NCI-H2227 treated with DMSO at 0.1 percent for 48 hours (cell line): ENCODE measurements around the gene RPL27.
"Not testable (repeated sequence)": the region's sequence is repeated elsewhere in the genome, so short reads cannot be mapped to it uniquely, and the experiment has no call there.

Experiments
- DNase-seq: peaks from one replicate; lab custom pipeline; 2025; lab: John Stamatoyannopoulos, UW

Gene RPL27

DNA sequence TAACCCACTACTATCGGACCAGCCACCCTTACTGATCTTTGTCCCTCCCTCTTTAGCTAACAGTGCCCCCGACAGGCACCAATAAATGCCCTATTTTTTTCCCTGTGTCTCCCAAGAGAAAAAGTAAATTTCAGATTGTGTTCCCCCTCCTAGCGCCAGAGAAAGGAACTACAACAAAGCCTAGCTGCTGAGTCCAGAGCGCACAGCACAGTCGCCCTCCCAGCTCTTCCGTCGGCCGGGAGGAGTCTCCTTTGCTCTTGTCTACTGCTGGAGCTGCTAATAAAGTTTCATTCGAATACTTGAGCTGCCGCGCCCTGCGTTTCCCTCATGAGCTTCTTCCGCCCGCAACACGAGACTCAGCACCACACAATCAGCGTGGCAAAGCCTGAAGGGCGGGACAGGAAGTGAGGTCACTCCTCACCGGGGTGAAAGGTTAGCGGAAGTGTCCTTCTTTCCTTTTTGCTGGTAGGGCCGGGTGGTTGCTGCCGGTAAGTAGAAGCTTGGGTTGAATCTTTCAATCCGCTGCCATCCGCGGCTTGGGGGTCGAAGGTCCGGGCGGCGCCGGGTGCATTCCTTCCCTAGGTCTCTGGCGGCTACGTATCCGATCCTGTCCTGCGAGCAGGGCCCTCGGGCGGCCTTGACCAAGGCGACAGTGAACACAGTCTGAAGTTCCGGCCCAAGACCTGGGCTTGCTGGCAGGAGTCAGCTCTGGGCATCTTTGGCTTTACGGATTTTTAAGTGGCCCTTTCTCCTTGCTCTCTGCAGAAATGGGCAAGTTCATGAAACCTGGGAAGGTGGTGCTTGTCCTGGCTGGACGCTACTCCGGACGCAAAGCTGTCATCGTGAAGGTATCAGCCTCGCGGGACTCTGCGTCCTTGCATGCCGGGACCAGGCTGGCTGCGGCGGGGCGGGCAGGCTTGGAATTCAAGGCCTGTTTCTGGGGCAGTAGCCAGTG lies at the start of gene RPL27:
Gene RPL27, plus strand, starts transcription at position 436 of the 955 bp plus-strand sequence. Its CDS starts 332 bp downstream, at position 768.
- DNase-seq: peak; percentile 99

DNA sequence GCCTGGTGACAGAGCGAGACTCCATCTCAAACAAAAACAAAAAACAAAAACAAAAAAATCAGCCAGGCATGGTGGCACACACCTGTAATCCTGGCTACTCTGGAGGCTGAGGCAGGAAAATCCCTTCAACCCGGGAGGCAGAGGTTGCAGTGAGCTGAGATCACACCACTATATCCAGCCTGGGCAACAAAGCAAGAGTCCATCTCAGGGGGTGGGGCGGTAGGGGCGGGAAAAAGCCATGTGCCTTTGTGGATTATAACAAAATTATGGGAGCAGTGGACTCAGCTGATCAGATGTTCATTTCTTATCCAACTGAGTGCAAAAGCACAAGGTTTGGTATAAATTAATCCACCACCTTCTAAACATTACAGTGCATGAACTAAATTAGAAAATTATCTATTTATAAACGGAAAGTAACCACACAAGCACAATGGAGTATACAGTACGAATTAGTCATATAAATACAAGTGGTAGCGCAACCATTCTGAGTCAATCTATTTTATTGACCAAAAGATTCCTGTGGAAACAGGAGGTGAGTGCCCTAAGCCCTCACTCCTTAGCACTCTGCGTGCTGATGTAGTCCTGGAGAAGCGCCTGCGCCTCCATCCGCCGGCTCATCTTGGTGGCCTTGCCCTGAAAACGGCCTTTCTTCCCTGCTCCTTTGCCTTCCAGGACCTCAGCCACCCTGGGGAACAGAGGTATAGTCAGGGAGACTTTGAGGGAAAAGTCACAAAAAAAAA lies 48.0 kb upstream of the RPL27 start:
- no peak for DNase-seq

DNA sequence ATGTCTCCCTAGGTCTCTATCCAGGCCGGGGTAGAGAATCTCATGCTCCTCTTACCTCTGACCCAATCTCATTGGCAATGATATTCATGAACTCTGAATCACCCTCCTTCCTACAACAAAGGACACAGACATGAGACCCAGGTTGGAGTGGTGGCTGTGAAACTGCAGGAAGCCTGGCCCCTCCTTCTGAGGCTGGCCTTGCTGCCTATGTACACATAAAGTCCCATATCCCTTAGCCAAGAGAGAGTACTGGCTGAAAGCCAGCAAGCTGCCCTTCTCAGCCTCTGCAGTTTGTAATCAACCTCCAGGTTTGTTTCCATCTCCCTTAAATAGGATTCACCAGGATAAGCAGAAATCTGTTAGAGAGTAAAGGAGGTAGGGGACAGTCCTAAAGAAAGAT lies 44.5 kb upstream of the RPL27 start:
- DNase-seq: no peak

- DNase-seq: peak; percentile 94
Observed at GRCh38 chr17:42964161-42964932, 33.9 kb upstream of the RPL27 start, which contains the start of gene AARSD1. AARSD1 (minus strand) TSS chr17:42964454; CDS start chr17:42964440, 14 bp downstream.

DNA sequence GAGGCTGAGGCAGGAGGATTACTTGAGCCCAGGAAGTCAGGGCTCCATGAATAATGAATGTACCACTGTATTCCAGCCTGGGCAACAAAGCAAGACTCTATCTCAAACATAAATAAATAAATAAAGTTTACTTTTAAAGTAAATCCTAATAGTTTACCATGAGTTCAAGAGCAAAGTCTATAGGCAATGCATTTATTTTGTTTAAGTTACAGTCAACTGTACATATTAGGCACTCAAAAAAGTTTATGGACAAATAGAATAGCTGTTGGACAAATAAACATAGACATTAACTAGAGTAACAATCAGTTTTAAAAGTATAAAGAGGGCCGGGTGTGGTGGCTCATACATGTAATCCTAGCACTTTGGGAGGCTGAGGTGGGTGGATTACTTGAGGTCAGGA lies 30.3 kb upstream of the RPL27 start:
- DNase-seq: no peak

DNA sequence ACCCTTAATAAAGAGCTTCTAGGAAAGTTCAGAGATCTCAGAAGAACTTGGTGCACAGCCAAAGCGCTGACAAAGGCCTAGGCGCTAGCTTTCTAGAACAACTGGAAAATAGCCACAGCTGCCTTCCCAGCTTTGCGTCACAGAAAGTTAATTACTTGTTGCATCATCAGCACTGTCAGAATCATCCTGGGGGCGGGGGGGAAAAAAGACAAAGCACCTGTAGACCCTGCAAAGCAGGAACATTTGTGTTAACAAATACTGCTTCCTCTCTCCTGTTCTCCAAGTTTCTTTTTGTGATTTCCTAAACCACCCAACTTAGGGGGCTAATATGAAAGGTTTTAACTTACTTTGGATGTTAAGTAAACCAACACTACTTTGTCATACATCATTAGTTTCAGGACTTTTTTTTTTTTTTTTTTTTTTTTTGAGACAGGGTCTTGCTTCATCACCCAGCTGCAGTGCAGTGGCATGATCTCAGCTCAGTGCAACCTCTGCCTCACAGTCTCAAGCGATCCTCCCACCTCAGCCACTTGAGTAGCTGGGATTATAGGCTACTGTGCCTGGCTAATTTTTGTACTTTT lies 29.1 kb upstream of the RPL27 start:
- DNase-seq: no peak

DNA sequence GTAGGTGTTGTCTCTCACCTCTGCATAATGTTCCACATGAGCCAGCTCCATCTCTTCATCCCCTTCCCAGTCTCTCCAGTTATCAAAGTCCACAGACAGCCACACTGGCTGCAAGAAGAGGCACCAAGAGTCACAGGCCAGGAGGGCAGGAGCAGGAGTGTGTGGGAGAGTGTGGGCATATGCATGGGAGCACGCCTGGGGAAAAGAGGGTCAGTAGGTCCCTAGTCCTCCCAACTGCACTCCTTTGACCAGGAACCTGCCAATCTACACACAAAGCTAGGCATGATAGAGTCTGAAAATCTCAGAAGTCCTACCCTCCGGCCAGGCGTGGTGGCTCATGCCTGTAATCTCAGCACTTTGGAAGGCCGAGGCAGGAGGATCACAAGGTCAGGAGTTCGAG lies 26.6 kb upstream of the RPL27 start:
- DNase-seq: no peak

- not testable (repeated sequence) for DNase-seq
Observed at GRCh38 chr17:42973323-42973722, 24.9 kb upstream of the RPL27 start.

DNA sequence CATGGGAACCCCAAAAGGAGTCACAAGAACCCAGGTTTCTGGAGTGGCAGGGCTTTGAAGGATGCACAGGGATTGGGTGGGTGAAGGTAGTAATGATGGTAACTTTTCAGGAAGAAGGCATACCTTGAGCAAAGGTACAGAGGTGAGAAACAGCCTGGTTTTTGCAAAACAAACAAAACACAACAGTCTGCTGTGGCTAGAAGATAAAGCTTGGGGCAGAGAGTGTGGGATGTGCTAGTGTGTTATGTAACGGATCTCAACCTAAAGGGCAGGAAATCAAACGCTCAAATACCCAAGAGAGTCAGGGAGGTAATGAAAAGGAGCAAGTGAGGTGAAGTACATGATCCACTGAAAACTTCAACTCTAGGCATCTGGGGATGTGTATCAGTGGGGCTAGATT lies 23.0 kb upstream of the RPL27 start:
- DNase-seq: no peak

- not testable (repeated sequence) for DNase-seq
Observed at GRCh38 chr17:42975701-42976100, 22.5 kb upstream of the RPL27 start.

GRCh38 chr17:42979511-42980273 lies 18.5 kb upstream of the RPL27 start, which contains the start of gene PTGES3L:
PTGES3L (minus strand) TSS chr17:42980080; CDS start chr17:42980053, 27 bp downstream.
- peak; percentile 78 for DNase-seq

DNA sequence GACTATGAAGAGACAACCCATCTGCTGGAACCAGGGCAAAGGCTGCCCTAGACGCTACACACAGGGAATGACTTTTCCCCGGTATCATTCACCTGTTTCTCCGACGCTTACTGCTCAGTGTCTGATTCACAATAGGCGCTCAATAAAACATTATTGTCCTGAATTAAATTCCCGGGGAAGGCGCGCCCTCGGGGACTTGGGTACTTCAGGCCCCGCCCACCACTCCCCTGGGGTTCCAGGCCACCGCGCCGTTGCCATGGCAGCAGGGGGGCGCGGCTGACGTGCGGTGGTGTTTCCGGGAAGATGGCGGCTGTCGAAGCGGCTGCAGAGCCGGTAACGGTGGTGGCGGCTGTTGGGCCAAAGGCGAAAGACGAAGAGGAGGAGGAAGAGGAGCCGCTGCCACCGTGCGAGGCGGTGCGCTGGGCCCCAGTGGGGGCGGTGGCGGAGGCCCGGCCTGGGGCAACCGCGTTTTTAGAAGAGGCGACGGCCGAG lies 17.9 kb upstream of the RPL27 start, which contains the start of gene RUNDC1:
Gene RUNDC1, plus strand, starts transcription at position 292 of the 492 bp plus-strand sequence. Its CDS starts 12 bp downstream, at position 304.
- peak; percentile 81 for DNase-seq

DNA sequence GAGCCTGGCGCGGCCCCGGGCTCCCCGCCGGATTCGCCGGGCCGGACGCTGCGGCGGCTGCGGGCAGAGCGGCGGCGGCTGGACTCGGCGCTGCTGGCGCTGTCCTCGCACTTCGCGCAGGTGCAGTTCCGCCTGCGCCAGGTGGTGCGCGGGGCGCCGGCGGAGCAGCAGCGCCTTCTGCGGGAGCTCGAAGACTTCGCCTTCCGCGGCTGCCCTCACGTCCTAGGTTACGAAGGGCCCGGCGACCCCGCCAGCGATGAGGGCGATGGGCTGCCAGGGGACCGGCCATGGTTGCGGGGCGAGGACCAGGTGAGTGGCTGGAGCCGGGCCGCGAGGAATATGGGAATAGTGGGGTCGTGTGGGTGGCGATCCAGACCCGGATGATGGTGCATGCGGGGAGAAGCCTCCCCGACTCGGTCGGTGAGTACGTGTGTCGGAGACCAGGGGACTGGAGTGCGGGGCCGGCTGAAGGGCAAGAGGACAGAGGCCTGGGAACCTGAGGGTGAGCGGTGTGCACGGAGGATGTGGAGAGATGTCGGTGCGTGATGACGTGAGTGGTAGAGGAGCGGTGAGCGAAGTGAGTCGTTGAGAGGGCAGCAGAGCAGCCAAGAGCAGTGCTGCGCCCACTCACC lies 17.3 kb upstream of the RPL27 start:
- DNase-seq: peak; percentile 15

GRCh38 chr17:42982266-42982665 lies 16.0 kb upstream of the RPL27 start:
- no peak for DNase-seq

- DNase-seq: no peak
Observed at GRCh38 chr17:42985225-42985624, 13.0 kb upstream of the RPL27 start.

DNA sequence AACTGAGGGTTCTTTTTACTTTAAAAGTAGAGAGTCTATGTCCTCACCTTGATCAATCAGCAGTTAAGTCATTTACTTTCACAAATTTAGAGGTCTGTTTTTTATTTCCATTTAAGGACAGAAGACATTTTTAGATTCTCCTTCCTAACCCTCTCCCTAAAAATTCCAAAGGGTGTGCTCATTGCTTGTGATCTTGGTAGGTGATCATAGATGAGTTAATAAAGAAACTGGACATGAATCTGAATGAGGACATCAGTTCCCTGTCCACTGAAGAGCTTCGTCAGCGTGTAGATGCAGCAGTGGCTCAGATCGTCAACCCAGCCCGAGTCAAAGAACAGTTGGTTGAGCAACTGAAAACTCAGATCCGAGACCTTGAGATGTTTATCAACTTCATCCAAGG lies 9.1 kb upstream of the RPL27 start:
- no peak for DNase-seq

GRCh38 chr17:42989726-42990652 lies 8.2 kb upstream of the RPL27 start:
- DNase-seq: no peak

DNA sequence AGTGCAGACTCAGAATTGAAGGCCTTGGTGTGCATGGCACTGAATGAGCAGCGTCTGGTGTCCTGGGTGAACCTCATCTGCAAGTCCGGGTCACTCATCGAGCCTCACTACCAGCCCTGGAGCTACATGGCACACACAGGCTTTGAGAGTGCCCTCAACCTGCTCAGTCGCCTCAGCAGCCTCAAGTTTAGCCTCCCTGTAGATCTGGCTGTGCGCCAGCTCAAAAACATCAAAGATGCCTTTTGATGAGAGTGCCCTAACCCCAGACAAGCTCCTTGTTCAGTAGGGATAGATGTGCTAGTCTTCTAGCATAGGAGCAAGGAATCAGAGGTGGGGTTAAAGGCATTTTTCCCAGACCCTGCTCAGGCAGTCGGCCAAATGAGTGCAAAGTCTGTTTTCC lies 6.7 kb upstream of the RPL27 start:
- DNase-seq: no peak

DNA sequence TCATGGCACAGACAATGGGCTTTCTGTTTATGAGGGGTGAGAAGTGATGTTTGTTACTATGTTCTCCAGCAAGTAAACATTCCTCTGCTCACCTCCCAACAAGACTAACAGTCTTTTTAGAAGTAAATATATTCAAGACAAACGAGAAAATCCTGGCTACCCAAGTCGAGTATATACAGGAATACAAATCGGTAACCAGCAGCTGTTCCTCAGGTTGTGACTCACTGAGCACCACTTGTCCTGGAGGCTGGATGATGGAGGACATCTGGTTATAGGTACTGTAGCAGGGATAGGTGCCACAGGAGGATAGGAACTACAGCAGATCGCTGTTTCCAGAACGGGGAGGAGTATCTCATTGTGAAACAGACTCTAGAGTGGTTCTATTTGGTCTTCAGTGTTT lies 5.3 kb upstream of the RPL27 start:
- no peak for DNase-seq
